ENCODE data around the gene BRINP1. TPM values are rescaled to one million over a fixed set of nuclear protein-coding genes. Genes with fewer than 3 reads are reported as not detected.
A peak's percentile ranks its signal among the peaks of the same experiment; 100 is the strongest.

The BRINP1 gene
- polyA plus RNA-seq, 1 donor, result 0.12 TPM

- DNase-seq, result no peak
Observed at GRCh38 chr9:119280740-119281485, 88.3 kb downstream of the BRINP1 start.

- DNase-seq, result no peak
Observed at GRCh38 chr9:119278171-119278570, 91.1 kb downstream of the BRINP1 start.

GRCh38 chr9:119273984-119274665, 95.1 kb downstream of the BRINP1 start:
- no peak for DNase-seq

GRCh38 chr9:119273325-119273904, 95.8 kb downstream of the BRINP1 start:
- no peak for DNase-seq

- no peak for DNase-seq
Observed at GRCh38 chr9:119272500-119273211, 96.6 kb downstream of the BRINP1 start.

GRCh38 chr9:119268985-119269384, 100.2 kb downstream of the BRINP1 start:
- no peak for DNase-seq

GRCh38 chr9:119264165-119264564, 105.1 kb downstream of the BRINP1 start:
- DNase-seq, result no peak

GRCh38 chr9:119257592-119257991, 111.6 kb downstream of the BRINP1 start:
- no peak for DNase-seq

GRCh38 chr9:119255116-119255515, 114.1 kb downstream of the BRINP1 start:
- DNase-seq, result no peak

GRCh38 chr9:119252671-119253299, 116.5 kb downstream of the BRINP1 start:
- DNase-seq, result no peak

- DNase-seq, result no peak
Observed at GRCh38 chr9:119251936-119252335, 117.3 kb downstream of the BRINP1 start.

- no peak for DNase-seq
Observed at GRCh38 chr9:119250730-119251129, 118.5 kb downstream of the BRINP1 start.

GRCh38 chr9:119240546-119240945, 128.7 kb downstream of the BRINP1 start:
- no peak for DNase-seq

GRCh38 chr9:119234636-119235035, 134.6 kb downstream of the BRINP1 start:
- DNase-seq, result no peak

GRCh38 chr9:119227422-119227821, 141.8 kb downstream of the BRINP1 start:
- no peak for DNase-seq

- no peak for DNase-seq
Observed at GRCh38 chr9:119224431-119224830, 144.8 kb downstream of the BRINP1 start.

GRCh38 chr9:119221276-119221675, 148.0 kb downstream of the BRINP1 start:
- no peak for DNase-seq

GRCh38 chr9:119218293-119218692, 150.9 kb downstream of the BRINP1 start:
- no peak for DNase-seq

- peak; percentile 72 for DNase-seq
Observed at GRCh38 chr9:119216651-119217331, 152.4 kb downstream of the BRINP1 start.

GRCh38 chr9:119215651-119216050, 153.6 kb downstream of the BRINP1 start:
- no peak for DNase-seq

GRCh38 chr9:119213471-119213870, 155.8 kb downstream of the BRINP1 start:
- DNase-seq, result no peak

Data from hindlimb muscle (tissue), 1 donor.